Measurements from ENCODE around the gene TMEM88.

The TMEM88 gene

GRCh38 chr17:7848131-7848579, 6.7 kb upstream of the TMEM88 start:
- Histone ChIP-seq H3K36me3 (ENCODE audit: insufficient read depth, low read length) (peaks cover 68% of the 10 kb centered on the region; the same call in 1 of the 2 replicates), H3K4me3 (ENCODE audit: low read length, poor library complexity, severe bottlenecking) (no peak overlapping the region), H3F3A (ENCODE audit: low read depth) (no peaks in the 10 kb centered on the region), H3K9me2 (replicated peaks; ENCODE audit: low read depth, low read length) (no peaks in the 10 kb centered on the region), H2AFZ (ENCODE audit: low read length) (no peak overlapping the region), H3K79me2 (ENCODE audit: insufficient read depth, low read length) (peaks cover 26% of the 10 kb centered on the region; the same call in 1 of the 2 replicates), H4K20me1 (ENCODE audit: insufficient read depth, low read length, poor library complexity, severe bottlenecking) (peaks cover 46% of the 10 kb centered on the region), H3K4me2 (ENCODE audit: low read depth, low read length, poor library complexity, severe bottlenecking) (no peak overlapping the region), H3K9me3 (ENCODE audit: insufficient read depth, low read depth, low read length) (no peaks in the 10 kb centered on the region), H3K27me3 (ENCODE audit: insufficient read depth, low read length, poor library complexity, severe bottlenecking) (no peaks in the 10 kb centered on the region), H3K4me1 (ENCODE audit: insufficient read depth, low read length, poor library complexity, severe bottlenecking) (no peaks in the 10 kb centered on the region), H3K9ac (ENCODE audit: low read depth, low read length, poor library complexity, severe bottlenecking) (no peak overlapping the region)
- TF ChIP-seq EZH2phosphoT487 (IDR thresholded peaks at IDR 0.05; ENCODE audit: borderline replicate concordance), result no peak
- TF ChIP-seq CTCF (conservative IDR thresholded peaks at IDR 0.05; ENCODE audit: low read length), result no peak

- Histone ChIP-seq H4K20me1 (ENCODE audit: insufficient read depth, low read length, poor library complexity, severe bottlenecking) (peaks cover 40% of the 10 kb centered on the region), H3F3A (ENCODE audit: low read depth) (no peaks in the 10 kb centered on the region), H3K4me3 (ENCODE audit: low read length, poor library complexity, severe bottlenecking) (no peak overlapping the region), H3K9me2 (replicated peaks; ENCODE audit: low read depth, low read length) (no peaks in the 10 kb centered on the region), H2AFZ (ENCODE audit: low read length) (no peak overlapping the region), H3K36me3 (ENCODE audit: insufficient read depth, low read length) (peaks cover 68% of the 10 kb centered on the region; the same call in 1 of the 2 replicates), H3K27me3 (ENCODE audit: insufficient read depth, low read length, poor library complexity, severe bottlenecking) (no peaks in the 10 kb centered on the region), H3K4me1 (ENCODE audit: insufficient read depth, low read length, poor library complexity, severe bottlenecking) (no peaks in the 10 kb centered on the region), H3K9ac (ENCODE audit: low read depth, low read length, poor library complexity, severe bottlenecking) (no peak overlapping the region), H3K4me2 (ENCODE audit: low read depth, low read length, poor library complexity, severe bottlenecking) (no peak overlapping the region), H3K79me2 (ENCODE audit: insufficient read depth, low read length) (peaks cover 20% of the 10 kb centered on the region; the same call in 1 of the 2 replicates), H3K9me3 (ENCODE audit: insufficient read depth, low read depth, low read length) (no peaks in the 10 kb centered on the region)
- TF ChIP-seq EZH2phosphoT487 (IDR thresholded peaks at IDR 0.05; ENCODE audit: borderline replicate concordance) (no peak), CTCF (conservative IDR thresholded peaks at IDR 0.05; ENCODE audit: low read length) (no peak)
Observed at GRCh38 chr17:7848739-7849129, 6.1 kb upstream of the TMEM88 start.

- Histone ChIP-seq H3K4me1 (ENCODE audit: insufficient read depth, low read length, poor library complexity, severe bottlenecking) (no peaks in the 10 kb centered on the region), H3K36me3 (ENCODE audit: insufficient read depth, low read length) (peaks cover 68% of the 10 kb centered on the region; the same call in 1 of the 2 replicates), H3K79me2 (ENCODE audit: insufficient read depth, low read length) (peaks cover 15% of the 10 kb centered on the region; the same call in 1 of the 2 replicates), H2AFZ (ENCODE audit: low read length) (no peak overlapping the region), H3K27me3 (ENCODE audit: insufficient read depth, low read length, poor library complexity, severe bottlenecking) (no peaks in the 10 kb centered on the region), H3K9me2 (replicated peaks; ENCODE audit: low read depth, low read length) (no peaks in the 10 kb centered on the region), H3K9ac (ENCODE audit: low read depth, low read length, poor library complexity, severe bottlenecking) (no peak overlapping the region), H3F3A (ENCODE audit: low read depth) (no peaks in the 10 kb centered on the region), H3K4me3 (ENCODE audit: low read length, poor library complexity, severe bottlenecking) (no peak overlapping the region), H4K20me1 (ENCODE audit: insufficient read depth, low read length, poor library complexity, severe bottlenecking) (peaks cover 35% of the 10 kb centered on the region), H3K4me2 (ENCODE audit: low read depth, low read length, poor library complexity, severe bottlenecking) (no peak overlapping the region), H3K9me3 (ENCODE audit: insufficient read depth, low read depth, low read length) (no peaks in the 10 kb centered on the region)
- TF ChIP-seq CTCF (conservative IDR thresholded peaks at IDR 0.05; ENCODE audit: low read length) (no peak), EZH2phosphoT487 (IDR thresholded peaks at IDR 0.05; ENCODE audit: borderline replicate concordance) (no peak)
Observed at GRCh38 chr17:7849130-7849750, 5.6 kb upstream of the TMEM88 start.

All from Loucy (cell line).